Suprapubic skin (tissue), 4 donors: Measurements from ENCODE around the gene NHEJ1. TPM values are rescaled to one million over a fixed set of nuclear protein-coding genes. Genes with fewer than 3 reads are reported as not detected.

ENCODE experiments used
- DNase-seq, 2 donors: peaks; one replicate each; pipeline ENCODE4 v3.0.0-alpha.2; 2019; ENCODE audit warnings: low spot score in 2 of 2
- H3K27ac ChIP-seq: fragments of 200-600 bp; sonication (generic); one replicate; pipeline ENCODE4 v1.5.1; 2019
- H3K27me3 ChIP-seq: fragments of 200-600 bp; sonication (generic); one replicate; pipeline ENCODE4 v1.5.1; 2019
- H3K36me3 ChIP-seq: fragments of 200-600 bp; sonication (generic); one replicate; pipeline ENCODE4 v1.5.1; 2019
- H3K4me1 ChIP-seq: fragments of 200-600 bp; sonication (generic); one replicate; pipeline ENCODE4 v1.5.1; 2019
- H3K4me3 ChIP-seq: fragments of 200-600 bp; sonication (generic); one replicate; pipeline ENCODE4 v1.5.1; 2019; ENCODE audit warnings: mild to moderate bottlenecking
- H3K9me3 ChIP-seq: fragments of 200-600 bp; sonication (generic); one replicate; pipeline ENCODE4 v1.5.1; 2019
- EP300 ChIP-seq: sonication (generic); formaldehyde crosslinking; IDR thresholded peaks from one replicate; pipeline ENCODE4 v1.6.1; 2017; ENCODE audit warnings: antibody characterized with exemption
- POLR2A ChIP-seq, 2 donors: fragments of 450-650 bp; IDR thresholded peaks; one replicate each; pipeline ENCODE4 v1.6.1; 2017; ENCODE audit warnings: antibody characterized with exemption in 2 of 2, mild to moderate bottlenecking in 2 of 2, moderate library complexity in 2 of 2
- POLR2AphosphoS5 ChIP-seq, 3 donors: sonication (generic); formaldehyde crosslinking; IDR thresholded peaks; one replicate each; pipeline ENCODE4 v1.6.1; 2017; ENCODE audit warnings: antibody characterized with exemption in 3 of 3
- WGBS: methylation state at CpG from one replicate; pipeline ENCODE4 v1.1.5; 2018; 5-methylcytosine and 5-hydroxymethylcytosine counted together
- total RNA-seq, 4 donors: library from RNA; depleted of rRNA; stranded (reverse); fragments of >200 nt; gene quantifications; one replicate each; pipeline ENCODE4 v1.1.0, GENCODE V29; 2016
- TF ChIP-seq, protein P1 (sequence below), 2 donors: fragments of 200-600 bp in 1 of 2; fragments of 450-650 bp in 1 of 2; sonication (generic) in 1 of 2; IDR thresholded peaks; one replicate each; pipeline ENCODE4 v1.5.1; 2016 to 2019; ENCODE audit warnings: antibody characterized with exemption in 2 of 2, mild to moderate bottlenecking in 1 of 2, moderate library complexity in 1 of 2

NHEJ1 gene
- total RNA-seq, 4 donors from 2014 or later: 15.7 to 19.2 (median 18.3) TPM

DNA sequence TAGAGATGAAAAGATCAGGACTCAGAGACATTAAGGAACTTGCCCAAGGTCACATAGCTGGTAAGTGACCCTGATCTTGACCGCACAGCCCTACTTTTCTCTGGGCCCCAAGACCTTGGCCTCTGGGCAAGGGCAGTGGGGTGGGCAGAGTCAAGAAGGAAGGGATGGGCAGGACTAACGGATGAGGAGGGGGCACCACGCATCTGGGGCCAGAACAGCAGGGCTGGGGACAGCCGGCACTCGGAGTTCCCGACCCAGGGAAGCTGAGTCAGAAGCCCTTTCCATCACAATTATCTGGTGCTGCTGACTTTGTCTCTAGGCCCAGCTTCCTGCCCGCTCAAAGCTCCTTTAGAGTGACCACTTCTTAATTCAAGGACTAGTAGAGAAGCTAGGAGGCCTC, 133.7 kb downstream of the NHEJ1 start:
- no peaks in the 10 kb centered on the region for H3K36me3 ChIP-seq
- no peak for DNase-seq
- no peaks in the 10 kb centered on the region for H3K4me1 ChIP-seq
- TF ChIP-seq, protein P1, sequence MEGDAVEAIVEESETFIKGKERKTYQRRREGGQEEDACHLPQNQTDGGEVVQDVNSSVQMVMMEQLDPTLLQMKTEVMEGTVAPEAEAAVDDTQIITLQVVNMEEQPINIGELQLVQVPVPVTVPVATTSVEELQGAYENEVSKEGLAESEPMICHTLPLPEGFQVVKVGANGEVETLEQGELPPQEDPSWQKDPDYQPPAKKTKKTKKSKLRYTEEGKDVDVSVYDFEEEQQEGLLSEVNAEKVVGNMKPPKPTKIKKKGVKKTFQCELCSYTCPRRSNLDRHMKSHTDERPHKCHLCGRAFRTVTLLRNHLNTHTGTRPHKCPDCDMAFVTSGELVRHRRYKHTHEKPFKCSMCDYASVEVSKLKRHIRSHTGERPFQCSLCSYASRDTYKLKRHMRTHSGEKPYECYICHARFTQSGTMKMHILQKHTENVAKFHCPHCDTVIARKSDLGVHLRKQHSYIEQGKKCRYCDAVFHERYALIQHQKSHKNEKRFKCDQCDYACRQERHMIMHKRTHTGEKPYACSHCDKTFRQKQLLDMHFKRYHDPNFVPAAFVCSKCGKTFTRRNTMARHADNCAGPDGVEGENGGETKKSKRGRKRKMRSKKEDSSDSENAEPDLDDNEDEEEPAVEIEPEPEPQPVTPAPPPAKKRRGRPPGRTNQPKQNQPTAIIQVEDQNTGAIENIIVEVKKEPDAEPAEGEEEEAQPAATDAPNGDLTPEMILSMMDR (IDR thresholded peaks at IDR 0.05): no peak
- TF ChIP-seq POLR2AphosphoS5 (IDR thresholded peaks at IDR 0.05) (no peak), POLR2A (IDR thresholded peaks at IDR 0.05) (no peak), EP300 (no peak)
- no peaks in the 10 kb centered on the region for H3K9me3 ChIP-seq
- no peak overlapping the region for H3K27ac ChIP-seq
- H3K27me3 ChIP-seq: peaks cover 27% of the 10 kb centered on the region
- WGBS: 85% methylated on average over 7 of the region's 7 CpGs
- no peak overlapping the region for H3K4me3 ChIP-seq

DNA sequence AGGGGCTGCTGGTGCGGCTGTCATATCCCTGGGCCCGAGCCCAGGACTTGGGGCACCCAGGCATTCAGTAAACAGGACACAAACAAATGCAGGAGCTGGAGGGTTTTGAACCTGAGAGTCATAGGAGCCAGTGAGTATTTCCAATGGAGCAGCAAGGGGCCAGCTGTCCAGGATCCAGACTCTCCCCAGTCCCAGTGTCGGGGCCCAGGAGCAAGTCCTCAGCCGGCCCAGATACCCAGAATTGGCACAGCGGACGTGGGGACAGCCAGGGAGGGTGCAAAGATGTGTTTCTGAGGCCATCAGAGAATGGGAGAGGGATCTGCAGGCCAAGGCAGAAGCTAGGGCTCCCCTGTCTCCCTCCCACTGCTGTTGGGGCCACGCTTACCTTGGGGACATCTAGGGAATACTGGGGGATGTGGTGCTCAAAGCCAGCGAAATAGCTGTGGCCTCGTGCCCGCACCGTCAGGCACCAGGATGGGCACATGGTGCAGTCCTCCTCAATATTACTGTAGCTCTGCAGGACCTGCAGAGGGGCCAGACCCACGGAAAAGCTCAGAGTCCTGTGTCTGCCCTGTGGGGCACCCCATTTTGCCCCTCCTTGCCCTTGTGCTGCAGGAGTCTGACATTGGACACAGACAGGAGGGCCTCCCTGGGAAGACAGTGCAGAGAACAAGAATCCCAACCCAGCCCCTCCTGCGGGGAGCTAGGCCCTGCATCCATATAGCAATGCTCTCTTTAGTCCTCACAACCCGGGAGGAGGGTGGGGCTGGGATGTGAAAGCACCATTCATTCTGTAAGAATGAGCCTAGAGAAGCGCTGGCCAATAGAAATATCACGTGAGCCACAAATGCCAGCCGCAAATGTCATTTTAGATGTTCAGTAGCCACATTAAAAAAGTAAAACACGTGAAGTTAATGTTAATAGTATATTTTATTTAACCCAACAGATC, 134.7 kb downstream of the NHEJ1 start:
- no peak overlapping the region for H3K27ac ChIP-seq
- peaks cover 23% of the 10 kb centered on the region for H3K27me3 ChIP-seq
- no peak for DNase-seq
- no peaks in the 10 kb centered on the region for H3K36me3 ChIP-seq
- TF ChIP-seq EP300 (no peak), POLR2A (IDR thresholded peaks at IDR 0.05) (no peak), POLR2AphosphoS5 (IDR thresholded peaks at IDR 0.05) (no peak)
- TF ChIP-seq, protein P1 (IDR thresholded peaks at IDR 0.05): no peak
- H3K4me3 ChIP-seq: no peak overlapping the region
- H3K9me3 ChIP-seq: no peaks in the 10 kb centered on the region
- no peaks in the 10 kb centered on the region for H3K4me1 ChIP-seq
- WGBS: 75% methylated on average over 13 of the region's 18 CpGs

Other genes with a start within 250 kb of the NHEJ1 start
- gene CDK5R2, start 201.1 kb downstream of the NHEJ1 start, total RNA-seq: not detected
- not detected for gene FEV, start 175.6 kb downstream of the NHEJ1 start, total RNA-seq
- not detected for gene CRYBA2, start 167.4 kb downstream of the NHEJ1 start, total RNA-seq
- gene CFAP65, start 119.3 kb downstream of the NHEJ1 start, total RNA-seq: not detected
- under 1 TPM in 2 of 4 donors, not detected in 2; 0.23 to 0.30 TPM for gene IHH, start 99.9 kb downstream of the NHEJ1 start, total RNA-seq
- 10 to 100 TPM in 1 of 4 donors, 1 to 10 TPM in 3; 2.4 to 12.6 (median 3.2) TPM for gene SLC23A3, start 9.2 kb upstream of the NHEJ1 start, total RNA-seq
- 10 to 100 TPM; 44.9 to 70.3 (median 53.0) TPM for gene CNPPD1, start 16.1 kb upstream of the NHEJ1 start, total RNA-seq
- gene RETREG2, start 17.5 kb upstream of the NHEJ1 start, total RNA-seq: 100 to 1,000 TPM in 2 of 4 donors, 10 to 100 TPM in 2; 61.0 to 106 (median 91.9) TPM
- 10 to 100 TPM; 48.1 to 84.7 (median 64.4) TPM for gene ZFAND2B, start 46.0 kb upstream of the NHEJ1 start, total RNA-seq
- gene ABCB6, start 58.1 kb upstream of the NHEJ1 start, total RNA-seq: 10 to 100 TPM; 16.3 to 24.0 (median 20.7) TPM
- gene ATG9A, start 68.8 kb upstream of the NHEJ1 start, total RNA-seq: 10 to 100 TPM; 60.3 to 83.9 (median 64.6) TPM
- 100 to 1,000 TPM in 1 of 4 donors, 10 to 100 TPM in 3; 38.6 to 252 (median 61.7) TPM for gene ANKZF1, start 69.0 kb upstream of the NHEJ1 start, total RNA-seq
- 1 to 10 TPM; 2.5 to 9.8 (median 5.4) TPM for gene GLB1L, start 84.6 kb upstream of the NHEJ1 start, total RNA-seq
- 10 to 100 TPM; 10.9 to 22.9 (median 16.1) TPM for gene STK16, start 84.7 kb upstream of the NHEJ1 start, total RNA-seq
- gene TUBA4B, start 92.4 kb upstream of the NHEJ1 start, total RNA-seq: not detected
- gene TUBA4A, start 93.1 kb upstream of the NHEJ1 start, total RNA-seq: 100 to 1,000 TPM; 194 to 530 (median 394) TPM
- 100 to 1,000 TPM in 2 of 4 donors, 10 to 100 TPM in 2; 91.2 to 138 (median 107) TPM for gene DNAJB2, start 118.6 kb upstream of the NHEJ1 start, total RNA-seq
- not detected for gene PTPRN, start 148.6 kb upstream of the NHEJ1 start, total RNA-seq
- gene RESP18, start 171.9 kb upstream of the NHEJ1 start, total RNA-seq: not detected
- 100 to 1,000 TPM in 1 of 4 donors, 10 to 100 TPM in 3; 66.6 to 104 (median 70.5) TPM for gene DNPEP, start 227.1 kb upstream of the NHEJ1 start, total RNA-seq